ENCODE data around the gene FAU. TPM values are rescaled to one million over a fixed set of nuclear protein-coding genes. Genes with fewer than 3 reads are reported as not detected.

FAU gene
- total and polyA plus RNA-seq, 2 of the 13 experiments (the other 11 are each of a cell fraction or from before 2014, with no cell fraction given), result 374 to 869 TPM

DNA sequence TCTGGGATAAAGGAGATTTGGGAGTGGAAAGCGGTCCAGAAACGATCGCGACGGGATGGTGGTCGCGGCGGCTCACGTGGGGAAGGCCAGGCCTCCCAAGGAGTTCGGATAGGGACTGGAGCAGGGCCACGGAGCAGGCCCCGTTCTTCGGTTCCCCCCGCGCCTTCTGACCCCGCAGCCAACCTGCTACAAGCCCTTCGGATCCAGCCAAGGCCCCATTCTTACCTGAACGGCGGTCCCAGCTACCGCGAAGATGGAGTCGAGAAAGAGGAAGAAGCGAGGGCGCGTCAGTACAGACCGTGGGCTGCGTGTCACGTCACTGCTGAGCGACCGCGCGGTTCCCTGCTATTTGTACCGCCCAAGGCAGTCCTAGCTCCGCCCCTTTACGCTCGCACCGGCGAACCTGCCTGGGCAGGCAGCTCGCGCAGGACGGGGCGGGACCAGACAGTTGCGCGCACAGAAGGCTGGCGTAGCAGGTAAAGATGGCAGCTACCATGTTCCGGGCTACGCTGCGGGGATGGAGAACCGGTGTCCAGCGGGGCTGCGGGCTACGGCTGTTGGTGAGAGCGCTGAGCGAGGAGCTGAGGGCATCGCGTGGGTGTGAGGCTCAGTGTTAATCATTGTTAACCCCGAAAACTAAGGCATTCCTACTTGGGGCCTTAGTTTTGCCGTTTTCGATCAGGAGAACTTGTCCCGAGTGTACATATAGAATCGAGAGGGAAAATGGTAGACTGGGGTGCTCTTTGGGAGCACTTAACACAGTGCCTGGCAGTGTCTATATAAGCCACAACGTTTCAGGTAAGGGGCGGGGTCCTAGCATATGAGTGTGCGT, at the start of gene FAU, which contains the start of gene MRPL49 (continued):
- no peak for TF ChIP-seq SMARCC2 (IDR thresholded peaks at IDR 0.05)
- no peak for TF ChIP-seq MAFK (conservative IDR thresholded peaks at IDR 0.05 in 1 of 2, IDR thresholded peaks at IDR 0.05 in 1 of 2; ENCODE audit: low read length in 2 of 2)
- no peak for TF ChIP-seq ZNF674 (CRISPR knock-in tag; IDR thresholded peaks at IDR 0.05; ENCODE audit: low read depth)
- no peak for TF ChIP-seq CHCHD3 (CRISPR knock-in tag; IDR thresholded peaks at IDR 0.05)
- TF ChIP-seq PHF8 (CRISPR knock-in tag; IDR thresholded peaks at IDR 0.05), result peak; percentile 87
- TF ChIP-seq ISL2 (CRISPR knock-in tag; IDR thresholded peaks at IDR 0.05), result peak; percentile 35; the same call in 1 of the 2 replicates
- no peak for TF ChIP-seq ZSCAN22 (CRISPR knock-in tag; IDR thresholded peaks at IDR 0.05)
- no peak; the same call in 1 of the 2 replicates for TF ChIP-seq ZNF816 (CRISPR knock-in tag; IDR thresholded peaks at IDR 0.05; ENCODE audit: borderline replicate concordance)
- TF ChIP-seq, protein P1, sequence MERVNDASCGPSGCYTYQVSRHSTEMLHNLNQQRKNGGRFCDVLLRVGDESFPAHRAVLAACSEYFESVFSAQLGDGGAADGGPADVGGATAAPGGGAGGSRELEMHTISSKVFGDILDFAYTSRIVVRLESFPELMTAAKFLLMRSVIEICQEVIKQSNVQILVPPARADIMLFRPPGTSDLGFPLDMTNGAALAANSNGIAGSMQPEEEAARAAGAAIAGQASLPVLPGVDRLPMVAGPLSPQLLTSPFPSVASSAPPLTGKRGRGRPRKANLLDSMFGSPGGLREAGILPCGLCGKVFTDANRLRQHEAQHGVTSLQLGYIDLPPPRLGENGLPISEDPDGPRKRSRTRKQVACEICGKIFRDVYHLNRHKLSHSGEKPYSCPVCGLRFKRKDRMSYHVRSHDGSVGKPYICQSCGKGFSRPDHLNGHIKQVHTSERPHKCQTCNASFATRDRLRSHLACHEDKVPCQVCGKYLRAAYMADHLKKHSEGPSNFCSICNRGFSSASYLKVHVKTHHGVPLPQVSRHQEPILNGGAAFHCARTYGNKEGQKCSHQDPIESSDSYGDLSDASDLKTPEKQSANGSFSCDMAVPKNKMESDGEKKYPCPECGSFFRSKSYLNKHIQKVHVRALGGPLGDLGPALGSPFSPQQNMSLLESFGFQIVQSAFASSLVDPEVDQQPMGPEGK (CRISPR knock-in tag; IDR thresholded peaks at IDR 0.05), result peak; percentile 42; the same call in 1 of the 2 replicates
- TF ChIP-seq, protein P2, sequence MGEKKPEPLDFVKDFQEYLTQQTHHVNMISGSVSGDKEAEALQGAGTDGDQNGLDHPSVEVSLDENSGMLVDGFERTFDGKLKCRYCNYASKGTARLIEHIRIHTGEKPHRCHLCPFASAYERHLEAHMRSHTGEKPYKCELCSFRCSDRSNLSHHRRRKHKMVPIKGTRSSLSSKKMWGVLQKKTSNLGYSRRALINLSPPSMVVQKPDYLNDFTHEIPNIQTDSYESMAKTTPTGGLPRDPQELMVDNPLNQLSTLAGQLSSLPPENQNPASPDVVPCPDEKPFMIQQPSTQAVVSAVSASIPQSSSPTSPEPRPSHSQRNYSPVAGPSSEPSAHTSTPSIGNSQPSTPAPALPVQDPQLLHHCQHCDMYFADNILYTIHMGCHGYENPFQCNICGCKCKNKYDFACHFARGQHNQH (CRISPR knock-in tag; IDR thresholded peaks at IDR 0.05), result peak; percentile 85
- TF ChIP-seq ZFX (CRISPR knock-in tag; IDR thresholded peaks at IDR 0.05; ENCODE audit: low read depth), result peak; percentile 95
- TF ChIP-seq RBAK (CRISPR knock-in tag; IDR thresholded peaks at IDR 0.05), result no peak
- peak; percentile 82 for TF ChIP-seq SMAD9 (CRISPR knock-in tag; IDR thresholded peaks at IDR 0.05)
- TF ChIP-seq ZNF350 (CRISPR knock-in tag; IDR thresholded peaks at IDR 0.05; ENCODE audit: borderline replicate concordance, low read depth), result peak; percentile 90
- no peak for TF ChIP-seq ZSCAN20 (CRISPR knock-in tag; IDR thresholded peaks at IDR 0.05; ENCODE audit: borderline replicate concordance)
- no peak for TF ChIP-seq HNF4A (CRISPR knock-in tag; IDR thresholded peaks at IDR 0.05)
- no peak for TF ChIP-seq DNMT1 (CRISPR knock-in tag; IDR thresholded peaks at IDR 0.05)
- TF ChIP-seq NR2F2 (IDR thresholded peaks at IDR 0.05; ENCODE audit: borderline replicate concordance, low read depth), result no peak
- TF ChIP-seq CC2D1A (CRISPR knock-in tag; IDR thresholded peaks at IDR 0.05), result no peak
- peak; percentile 80; the same call in 1 of the 2 replicates for TF ChIP-seq ZIK1 (CRISPR knock-in tag; IDR thresholded peaks at IDR 0.05; ENCODE audit: borderline replicate concordance, low read depth)
- TF ChIP-seq MBD4 (IDR thresholded peaks at IDR 0.05; ENCODE audit: borderline replicate concordance, low read length), result no peak
- TF ChIP-seq KLF6 (CRISPR knock-in tag; IDR thresholded peaks at IDR 0.05), result peak; percentile 85; the same call in 1 of the 2 replicates
- no peak for TF ChIP-seq MATR3 (CRISPR knock-in tag; IDR thresholded peaks at IDR 0.05)
- TF ChIP-seq IKZF1 (IDR thresholded peaks at IDR 0.05), result no peak
- TF ChIP-seq GPN1 (CRISPR knock-in tag; IDR thresholded peaks at IDR 0.05; ENCODE audit: borderline replicate concordance), result no peak

Data from HepG2 (cell line).